Stimulated activated CD8-positive, alpha-beta memory T cell treated with anti-CD3 and anti-CD28 coated beads, Interleukin-12 subunit alpha, Interleukin-12 subunit beta, amount 100 ng/mL, for 1 hour (primary cell): ENCODE results near the gene CHCHD1.
A peak's percentile ranks its signal among the peaks of the same experiment; 100 is the strongest.
"Not testable (repeated sequence)": the region's sequence is repeated elsewhere in the genome, so short reads cannot be mapped to it uniquely, and the experiment has no call there.

Source experiments
- DNase-seq: peaks from one replicate; pipeline ENCODE4 v3.0.0-alpha.2; 2020; ENCODE audit warnings: low read depth

CHCHD1 gene

GRCh38 chr10:73793456-73793855, 11.6 kb downstream of the CHCHD1 start:
- DNase-seq: no peak

GRCh38 chr10:73795491-73795890, 13.6 kb downstream of the CHCHD1 start:
- DNase-seq: not testable (repeated sequence)

- DNase-seq: not testable (repeated sequence)
These were observed 14.2 kb downstream of the CHCHD1 start for GRCh38 chr10:73796035-73796434.

GRCh38 chr10:73796766-73797165, 14.9 kb downstream of the CHCHD1 start:
- no peak for DNase-seq

GRCh38 chr10:73797324-73798025, 15.6 kb downstream of the CHCHD1 start:
- DNase-seq: no peak

- DNase-seq: no peak
These were observed 16.2 kb downstream of the CHCHD1 start for GRCh38 chr10:73798087-73798486.

- DNase-seq: no peak
These were observed 17.2 kb downstream of the CHCHD1 start for GRCh38 chr10:73798927-73799560.

- DNase-seq: no peak
These were observed 18.2 kb downstream of the CHCHD1 start for GRCh38 chr10:73799899-73800559.

GRCh38 chr10:73800560-73801252, 18.9 kb downstream of the CHCHD1 start:
- no peak for DNase-seq

GRCh38 chr10:73801253-73801590, 19.4 kb downstream of the CHCHD1 start:
- DNase-seq: no peak

GRCh38 chr10:73802276-73802991, 20.6 kb downstream of the CHCHD1 start:
- DNase-seq: no peak

- no peak for DNase-seq
These were observed 21.9 kb downstream of the CHCHD1 start for GRCh38 chr10:73803680-73804286.

- DNase-seq: no peak
These were observed 24.5 kb downstream of the CHCHD1 start for GRCh38 chr10:73806176-73806950.

GRCh38 chr10:73807471-73807870, 25.6 kb downstream of the CHCHD1 start:
- DNase-seq: no peak

GRCh38 chr10:73808021-73808815, 26.4 kb downstream of the CHCHD1 start:
- DNase-seq: no peak

- DNase-seq: no peak
These were observed 27.4 kb downstream of the CHCHD1 start for GRCh38 chr10:73809061-73809818.

GRCh38 chr10:73810358-73810734, 28.5 kb downstream of the CHCHD1 start:
- no peak for DNase-seq

- peak; percentile 15 for DNase-seq
These were observed 29.1 kb downstream of the CHCHD1 start for GRCh38 chr10:73810735-73811465.

GRCh38 chr10:73812657-73813056, 30.8 kb downstream of the CHCHD1 start:
- DNase-seq: no peak
